Measurements from ENCODE around the gene ARPC5.

DNA sequence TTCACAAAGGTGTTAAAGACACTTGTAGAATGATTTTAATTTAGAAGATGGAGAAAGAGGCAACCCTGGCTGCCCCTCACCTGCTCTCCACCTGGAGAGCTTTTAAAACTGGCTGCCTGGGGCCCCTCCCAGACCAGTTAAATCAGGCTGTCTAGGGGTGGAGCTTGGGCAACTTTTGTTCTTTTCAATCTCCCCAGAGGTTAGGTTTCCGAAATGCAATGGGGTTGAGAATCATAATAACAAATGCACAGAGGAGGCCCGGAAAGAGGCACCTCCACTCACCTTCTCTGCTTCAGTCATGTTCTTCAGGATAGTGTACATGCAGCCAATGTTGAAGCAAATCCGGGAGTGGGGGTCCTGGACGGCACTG, 45.7 kb downstream of the ARPC5 start:
- no peak for TF ChIP-seq EZH2 (IDR thresholded peaks at IDR 0.05; ENCODE audit: borderline replicate concordance, low read depth, low read length, poor library complexity, severe bottlenecking)
- TF ChIP-seq, protein P1, sequence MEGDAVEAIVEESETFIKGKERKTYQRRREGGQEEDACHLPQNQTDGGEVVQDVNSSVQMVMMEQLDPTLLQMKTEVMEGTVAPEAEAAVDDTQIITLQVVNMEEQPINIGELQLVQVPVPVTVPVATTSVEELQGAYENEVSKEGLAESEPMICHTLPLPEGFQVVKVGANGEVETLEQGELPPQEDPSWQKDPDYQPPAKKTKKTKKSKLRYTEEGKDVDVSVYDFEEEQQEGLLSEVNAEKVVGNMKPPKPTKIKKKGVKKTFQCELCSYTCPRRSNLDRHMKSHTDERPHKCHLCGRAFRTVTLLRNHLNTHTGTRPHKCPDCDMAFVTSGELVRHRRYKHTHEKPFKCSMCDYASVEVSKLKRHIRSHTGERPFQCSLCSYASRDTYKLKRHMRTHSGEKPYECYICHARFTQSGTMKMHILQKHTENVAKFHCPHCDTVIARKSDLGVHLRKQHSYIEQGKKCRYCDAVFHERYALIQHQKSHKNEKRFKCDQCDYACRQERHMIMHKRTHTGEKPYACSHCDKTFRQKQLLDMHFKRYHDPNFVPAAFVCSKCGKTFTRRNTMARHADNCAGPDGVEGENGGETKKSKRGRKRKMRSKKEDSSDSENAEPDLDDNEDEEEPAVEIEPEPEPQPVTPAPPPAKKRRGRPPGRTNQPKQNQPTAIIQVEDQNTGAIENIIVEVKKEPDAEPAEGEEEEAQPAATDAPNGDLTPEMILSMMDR (conservative IDR thresholded peaks at IDR 0.05; ENCODE audit: low read depth, low read length): no peak

All from A673 (cell line).